Body of pancreas (tissue), 4 donors: ENCODE results near the gene IZUMO4. TPM values are rescaled to one million over a fixed set of nuclear protein-coding genes. Genes with fewer than 3 reads are reported as not detected.

ENCODE experiments used
- ATAC-seq: fragments of 150-250 bp; one replicate; pipeline ENCODE4 v1.9.1; 2016
- DNase-seq, 4 donors: peaks; one replicate each; pipeline ENCODE4 v3.0.0-alpha.2; 2019
- H3K27ac ChIP-seq, 4 donors: fragments of 200-600 bp; sonication (generic); 1 replicate in 3 of 4; 2 replicates in 1 of 4; pipeline versions ENCODE4 v1.5.1 to v1.6.1; 2016 to 2019; ENCODE audit warnings: mild to moderate bottlenecking in 1 of 4, mixed read lengths in 1 of 4, moderate library complexity in 1 of 4
- H3K27me3 ChIP-seq, 2 donors: fragments of 200-600 bp; sonication (generic); one replicate each; pipeline ENCODE4 v1.6.0; 2016; ENCODE audit warnings: mild to moderate bottlenecking in 1 of 2
- H3K36me3 ChIP-seq, 2 donors: fragments of 200-600 bp; sonication (generic); replicated peaks in 1 of 2; 2 replicates each; pipeline ENCODE4 v1.5.1; 2016; ENCODE audit warnings: low read depth in 2 of 2; ENCODE audit not compliant: insufficient read depth in 1 of 2
- H3K4me1 ChIP-seq: fragments of 200-600 bp; sonication (generic); one replicate; pipeline ENCODE4 v1.6.0; 2016
- H3K4me3 ChIP-seq, 2 donors: fragments of 200-600 bp; sonication (generic); 1 replicate in 1 of 2; 2 replicates in 1 of 2; pipeline ENCODE4 v1.5.1; 2016 to 2019
- H3K9me3 ChIP-seq, 3 donors: fragments of 200-600 bp; sonication (generic); 1 replicate in 2 of 3; 2 replicates in 1 of 3; pipeline ENCODE4 v1.5.1; 2016
- CTCF ChIP-seq, 7 experiments: fragments of 450-650 bp in 4 of 7; fragments of 200-600 bp in 3 of 7; sonication (generic) in 3 of 7; IDR thresholded peaks; one replicate each; pipeline ENCODE4 v1.5.1; 2016 to 2019; ENCODE audit warnings: antibody characterized with exemption in 7 of 7
- POLR2A ChIP-seq, 3 donors: fragments of 450-650 bp; IDR thresholded peaks; one replicate each; pipeline ENCODE4 v1.6.1; 2016; ENCODE audit warnings: antibody characterized with exemption in 3 of 3, mild to moderate bottlenecking in 2 of 3
- WGBS, 2 donors: methylation state at CpG; one replicate each; pipeline ENCODE4 v1.1.5; 2017; 5-methylcytosine and 5-hydroxymethylcytosine counted together
- intact Hi-C: fragments of 100-400 bp; cut with DNase I; formaldehyde crosslinking; loops from one replicate; pipeline ENCODE4 v1.15.1; 2023
- total RNA-seq, 2 donors: library from RNA; depleted of rRNA; stranded (reverse); fragments of >200 nt; gene quantifications; one replicate each; pipeline ENCODE4 v1.1.0, GENCODE V29; 2016

IZUMO4 gene
- total RNA-seq, 2 donors from 2014 or later: 3.4 to 4.0 TPM

DNA sequence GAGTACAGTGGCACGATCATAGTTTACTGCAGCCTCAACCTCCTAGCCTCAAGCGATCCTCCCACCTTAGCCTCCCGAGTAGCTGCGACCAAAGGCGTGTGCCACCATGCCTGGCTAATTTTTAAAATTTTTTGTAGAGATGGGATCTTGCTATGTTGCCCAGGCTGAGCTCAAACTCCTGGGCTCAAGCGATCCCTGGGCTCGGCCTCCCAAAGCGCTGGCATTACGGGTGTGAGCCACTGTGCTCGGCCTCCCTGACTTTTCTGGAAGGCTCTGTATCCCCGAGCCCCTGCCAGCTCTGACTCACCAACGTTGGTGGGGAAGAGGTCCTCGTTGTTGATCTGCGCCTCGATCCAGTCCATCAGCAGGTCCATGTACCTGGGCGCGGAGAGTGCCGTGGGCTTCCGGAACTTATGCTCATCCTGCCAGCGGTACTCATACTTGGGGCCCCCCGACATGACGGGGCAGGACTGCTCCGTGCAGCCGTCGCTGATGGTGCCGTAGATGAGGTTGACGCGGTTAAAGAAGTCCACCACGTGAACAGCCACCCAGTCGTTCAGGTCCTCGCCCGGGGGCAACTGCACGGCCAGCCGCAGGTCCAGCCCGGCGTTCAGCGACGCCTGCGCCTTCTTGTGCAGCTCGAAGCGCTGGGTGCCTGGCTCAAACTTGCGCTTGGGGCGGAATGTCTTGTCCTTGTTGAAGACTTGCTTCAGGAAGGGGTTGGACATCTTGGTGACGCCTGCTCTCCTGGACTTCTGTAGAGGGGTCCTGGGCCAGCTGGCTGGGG, 18.7 kb upstream of the IZUMO4 start:
- WGBS, 2 donors: 94 to 100% methylated on average over 2 to 37 of the region's 44 CpGs

DNA sequence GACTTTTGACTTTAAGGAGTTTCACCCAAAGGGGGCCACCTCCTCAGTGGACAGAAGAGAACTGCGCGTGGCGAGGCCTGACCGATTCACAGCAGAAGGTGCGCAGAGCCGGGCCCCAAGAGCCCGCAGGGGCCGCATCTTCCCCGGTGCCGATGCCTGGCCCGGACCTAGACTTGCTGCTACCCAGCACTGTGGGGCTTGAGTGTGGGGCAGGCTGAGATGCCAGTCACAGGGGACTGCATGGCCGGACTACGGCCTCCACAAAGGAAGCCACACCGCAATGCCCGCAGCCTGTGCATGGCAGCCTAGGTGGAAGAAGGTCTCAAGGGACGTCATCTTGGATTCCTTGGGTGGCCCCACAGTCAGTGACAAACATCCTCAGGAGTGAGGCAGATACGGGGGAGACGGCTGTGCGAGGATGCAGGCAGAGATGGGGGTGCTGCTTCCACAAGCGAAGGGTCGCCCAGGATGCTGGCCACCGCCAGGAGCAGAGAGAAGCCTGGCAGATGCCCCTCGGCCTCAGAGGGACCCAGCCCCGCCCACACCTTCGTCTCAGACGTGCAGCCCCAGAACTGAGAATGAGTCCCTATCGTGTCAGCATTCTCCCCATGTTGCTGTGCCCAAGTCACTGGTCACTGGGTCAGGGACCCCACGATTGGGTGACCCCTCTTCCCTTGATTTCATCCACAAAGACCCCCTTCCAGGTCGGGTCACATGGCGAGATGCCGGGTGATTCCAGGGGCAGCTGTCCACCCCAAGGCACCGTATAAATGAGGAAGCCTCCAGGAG, 17.4 kb upstream of the IZUMO4 start:
- DNase-seq: no peak
- Histone ChIP-seq H3K9me3 (no peaks in the 10 kb centered on the region), H3K36me3 (peaks cover 3 to 19% of the 10 kb centered on the region in 2 donors), H3K4me3 (no peak overlapping the region), H3K27me3 (no peaks in the 10 kb centered on the region), H3K27ac (no peak overlapping the region), H3K4me1 (no peaks in the 10 kb centered on the region)
- ATAC-seq: no peak
- 88 to 92% methylated on average over 15 to 31 of the region's 32 CpGs for WGBS, 2 donors
- intact Hi-C loops: no loop called here
- TF ChIP-seq POLR2A (IDR thresholded peaks at IDR 0.05) (no peak), CTCF (IDR thresholded peaks at IDR 0.05) (no peak)

More for the DNA sequence above, 18.7 kb upstream of the IZUMO4 start:
- Histone ChIP-seq H3K4me1 (no peaks in the 10 kb centered on the region), H3K27ac (no peak overlapping the region), H3K27me3 (no peaks in the 10 kb centered on the region), H3K4me3 (no peak overlapping the region), H3K9me3 (no peaks in the 10 kb centered on the region), H3K36me3 (peaks cover 3 to 19% of the 10 kb centered on the region in 2 donors)
- TF ChIP-seq POLR2A (IDR thresholded peaks at IDR 0.05) (no peak), CTCF (IDR thresholded peaks at IDR 0.05) (no peak)
- DNase-seq: no peak
- intact Hi-C loops: no loop called here
- ATAC-seq: no peak

- WGBS, 2 donors: 88 to 90% methylated on average over 7 to 17 of the region's 23 CpGs
- no peaks in the 10 kb centered on the region for H3K9me3 ChIP-seq
- H3K4me1 ChIP-seq: no peaks in the 10 kb centered on the region
- no peaks in the 10 kb centered on the region for H3K27me3 ChIP-seq
- peaks cover 3 to 19% of the 10 kb centered on the region in 2 donors for H3K36me3 ChIP-seq
- intact Hi-C loops: loop anchor here (10.0 kb wide), 1 partner anchor 155 kb away; no protein-coding TSS in a partner anchor
- ATAC-seq: no peak
- H3K4me3 ChIP-seq: no peak overlapping the region
- no peak overlapping the region for H3K27ac ChIP-seq
- DNase-seq: no peak
- TF ChIP-seq CTCF (IDR thresholded peaks at IDR 0.05) (no peak), POLR2A (IDR thresholded peaks at IDR 0.05) (no peak)
Measured at GRCh38 chr19:2079865-2080301, 16.8 kb upstream of the IZUMO4 start.

- no peak for TF ChIP-seq POLR2A (IDR thresholded peaks at IDR 0.05)
- H3K27ac ChIP-seq: no peak overlapping the region
- no peaks in the 10 kb centered on the region for H3K4me1 ChIP-seq
- WGBS, 2 donors: 82 to 87% methylated on average over 18 to 23 of the region's 23 CpGs
- no peaks in the 10 kb centered on the region for H3K9me3 ChIP-seq
- intact Hi-C loops: loop anchor here (10.0 kb wide), 1 partner anchor 156 kb away; no protein-coding TSS in a partner anchor
- DNase-seq (no peak), ATAC-seq (no peak)
- no peaks in the 10 kb centered on the region for H3K27me3 ChIP-seq
- H3K4me3 ChIP-seq: no peak overlapping the region
- H3K36me3 ChIP-seq: peaks cover 3 to 17% of the 10 kb centered on the region in 2 donors
Measured at GRCh38 chr19:2080336-2080988, 16.3 kb upstream of the IZUMO4 start.
